Mesothelial cell of epicardium (in vitro differentiated cells): Measurements from ENCODE around the gene MRPL49. TPM values are rescaled to one million over a fixed set of nuclear protein-coding genes. Genes with fewer than 3 reads are reported as not detected.
A peak's percentile ranks its signal among the peaks of the same experiment; 100 is the strongest.

Experiments
- DNase-seq, 2 experiments: peaks; one replicate each; pipeline ENCODE4 v3.0.0; 2021; ENCODE audit warnings: low spot score in 2 of 2; ENCODE audit not compliant: unreplicated experiment in 2 of 2
- H3K27ac Mint-ChIP-seq: 2 replicates; pipeline ENCODE4 v1.8.0; 2021; ENCODE audit warnings: mixed read lengths
- H3K27me3 Mint-ChIP-seq: 2 replicates; pipeline ENCODE4 v1.8.0; 2021; ENCODE audit warnings: low read depth, mixed read lengths
- H3K36me3 Mint-ChIP-seq: 2 replicates; pipeline ENCODE4 v1.8.0; 2021; ENCODE audit warnings: mixed read lengths
- H3K4me1 Mint-ChIP-seq: 2 replicates; pipeline ENCODE4 v1.8.0; 2021; ENCODE audit warnings: mixed read lengths
- H3K4me3 Mint-ChIP-seq: 2 replicates; pipeline ENCODE4 v1.8.0; 2021; ENCODE audit warnings: mild to moderate bottlenecking, moderate library complexity, mixed read lengths
- H3K9me3 Mint-ChIP-seq: 2 replicates; pipeline ENCODE4 v1.8.0; 2021; ENCODE audit warnings: mixed read lengths
- CTCF ChIP-seq: fragments of 200-600 bp; sonication (generic); IDR thresholded peaks from one replicate; pipeline ENCODE4 v1.5.0; 2021; ENCODE audit warnings: antibody characterized with exemption; ENCODE audit not compliant: unreplicated experiment
- total RNA-seq: library from RNA; stranded (reverse); gene quantifications from 3 replicates; pipeline ENCODE4 v1.2.1, GENCODE V29; 2021

The MRPL49 gene
- total RNA-seq, 1 donor from 2014 or later: 41.3 TPM

- peak overlapping the region; percentile 99 for H3K27ac Mint-ChIP-seq
- no peak for TF ChIP-seq CTCF
- peak overlapping the region; percentile 96 for H3K4me3 Mint-ChIP-seq
- no peak for DNase-seq
- H3K36me3 Mint-ChIP-seq: peaks cover 14% of the 10 kb centered on the region
- no peaks in the 10 kb centered on the region for H3K9me3 Mint-ChIP-seq
- H3K4me1 Mint-ChIP-seq: peaks cover 25% of the 10 kb centered on the region
- no peaks in the 10 kb centered on the region for H3K27me3 Mint-ChIP-seq
Observed at GRCh38 chr11:65083134-65083833, 38.8 kb upstream of the MRPL49 start.

GRCh38 chr11:65083834-65084597 is 38.1 kb upstream of the MRPL49 start, which contains the start of the genes CDCA5 and ZFPL1:
Gene CDCA5, minus strand, starts transcription at chr11:65084040. Its CDS starts 62 bp downstream, at chr11:65083978.
Gene ZFPL1, plus strand, starts transcription at chr11:65084222. Its CDS starts 477 bp downstream, at chr11:65084699.
- H3K4me3 Mint-ChIP-seq: peak within 1 kb of the TSS; percentile 96

GRCh38 chr11:65084598-65085375 is 37.3 kb upstream of the MRPL49 start:
- H3K27me3 Mint-ChIP-seq: no peaks in the 10 kb centered on the region
- H3K27ac Mint-ChIP-seq: peak overlapping the region; percentile 99
- TF ChIP-seq CTCF: no peak
- peaks cover 25% of the 10 kb centered on the region for H3K4me1 Mint-ChIP-seq
- peak overlapping the region; percentile 96 for H3K4me3 Mint-ChIP-seq
- no peaks in the 10 kb centered on the region for H3K9me3 Mint-ChIP-seq
- no peak for DNase-seq
- H3K36me3 Mint-ChIP-seq: peaks cover 18% of the 10 kb centered on the region

More at GRCh38 chr11:65083834-65084597, 38.1 kb upstream of the MRPL49 start, which contains the start of the genes CDCA5 and ZFPL1:
- peaks cover 17% of the 10 kb centered on the region for H3K36me3 Mint-ChIP-seq
- TF ChIP-seq CTCF: no peak
- H3K27me3 Mint-ChIP-seq: no peaks in the 10 kb centered on the region
- H3K27ac Mint-ChIP-seq: peak within 1 kb of the TSS; percentile 99
- DNase-seq: peak; percentile 95 to 97
- peaks cover 25% of the 10 kb centered on the region for H3K4me1 Mint-ChIP-seq
- no peaks in the 10 kb centered on the region for H3K9me3 Mint-ChIP-seq

- H3K9me3 Mint-ChIP-seq: no peaks in the 10 kb centered on the region
- H3K36me3 Mint-ChIP-seq: peaks cover 15% of the 10 kb centered on the region
- TF ChIP-seq CTCF: no peak
- DNase-seq: no peak
- H3K27ac Mint-ChIP-seq: peak overlapping the region; percentile 2
- H3K4me3 Mint-ChIP-seq: peak overlapping the region; percentile 96
- no peaks in the 10 kb centered on the region for H3K27me3 Mint-ChIP-seq
- peaks cover 25% of the 10 kb centered on the region for H3K4me1 Mint-ChIP-seq
Observed at GRCh38 chr11:65085446-65085845, 36.7 kb upstream of the MRPL49 start.

- no peaks in the 10 kb centered on the region for H3K27me3 Mint-ChIP-seq
- TF ChIP-seq CTCF: no peak
- peaks cover 25% of the 10 kb centered on the region for H3K4me1 Mint-ChIP-seq
- no peak overlapping the region for H3K4me3 Mint-ChIP-seq
- H3K36me3 Mint-ChIP-seq: peaks cover 13% of the 10 kb centered on the region
- H3K9me3 Mint-ChIP-seq: no peaks in the 10 kb centered on the region
- no peak overlapping the region for H3K27ac Mint-ChIP-seq
- DNase-seq: no peak
Observed at GRCh38 chr11:65086809-65087208, 35.3 kb upstream of the MRPL49 start.
